ENCODE results near the gene FEM1A. TPM values are rescaled to one million over a fixed set of nuclear protein-coding genes. Genes with fewer than 3 reads are reported as not detected.
"Not testable (repeated sequence)": the region's sequence is repeated elsewhere in the genome, so short reads cannot be mapped to it uniquely, and the experiment has no call there.

Gene FEM1A
- total RNA-seq, 1 donor from 2014 or later, result 46.5 TPM

DNA sequence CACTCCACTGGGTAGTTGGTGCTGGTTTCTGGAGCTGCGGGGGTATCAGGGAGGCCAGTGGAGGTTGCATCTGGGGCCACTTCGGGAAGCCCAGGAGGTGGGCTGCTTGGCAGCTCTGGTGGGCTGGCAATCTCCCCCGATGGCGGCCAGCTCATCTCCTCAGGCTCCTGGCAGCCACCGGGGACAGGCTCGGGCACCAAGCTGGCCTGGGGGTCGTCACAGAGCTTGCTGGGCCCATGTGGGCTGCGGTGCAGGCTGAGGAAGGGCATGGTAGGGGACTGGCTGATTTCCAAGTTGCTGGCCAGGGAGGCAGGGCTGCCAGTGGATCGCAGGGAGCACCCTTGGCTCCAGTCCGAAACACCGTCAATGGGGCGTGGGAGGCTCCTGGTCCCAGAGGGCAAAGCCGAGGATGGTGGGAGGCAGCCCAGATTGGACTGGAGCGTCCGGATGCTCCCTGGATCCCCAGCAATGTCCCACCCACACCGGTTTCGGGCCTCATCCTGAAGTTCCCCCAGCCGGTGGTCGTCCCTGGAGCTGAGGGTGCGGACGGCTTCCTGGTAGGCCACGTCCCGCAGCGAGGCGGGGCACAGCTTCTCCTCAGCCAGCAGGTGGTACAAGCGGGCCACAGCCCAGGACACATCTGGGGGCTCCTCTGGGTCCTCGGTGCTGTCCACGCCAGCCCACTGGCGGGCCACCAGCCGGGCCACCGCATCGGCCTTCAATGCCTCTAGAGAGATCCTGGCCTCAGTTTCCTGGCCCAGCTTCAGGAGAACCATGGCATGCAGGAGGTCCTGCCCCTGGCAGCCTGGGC, 26.1 kb downstream of the FEM1A start:
- DNase-seq, result peak; percentile 27
- no peaks in the 10 kb centered on the region for H3K9me3 ChIP-seq (replicated peaks)
- no peaks in the 10 kb centered on the region for H3K27me3 ChIP-seq (ENCODE audit: low read depth)
- intact Hi-C loops (cut with micrococcal nuclease), result no loop called here
- no peak for TF ChIP-seq CTCF (IDR thresholded peaks at IDR 0.05; ENCODE audit: borderline replicate concordance)
- H3K27ac ChIP-seq (replicated peaks), result no peak overlapping the region
- peaks cover 24% of the 10 kb centered on the region for H3K36me3 ChIP-seq
- H3K4me3 ChIP-seq, result no peak overlapping the region
- peaks cover 30% of the 10 kb centered on the region for H3K4me1 ChIP-seq

DNA sequence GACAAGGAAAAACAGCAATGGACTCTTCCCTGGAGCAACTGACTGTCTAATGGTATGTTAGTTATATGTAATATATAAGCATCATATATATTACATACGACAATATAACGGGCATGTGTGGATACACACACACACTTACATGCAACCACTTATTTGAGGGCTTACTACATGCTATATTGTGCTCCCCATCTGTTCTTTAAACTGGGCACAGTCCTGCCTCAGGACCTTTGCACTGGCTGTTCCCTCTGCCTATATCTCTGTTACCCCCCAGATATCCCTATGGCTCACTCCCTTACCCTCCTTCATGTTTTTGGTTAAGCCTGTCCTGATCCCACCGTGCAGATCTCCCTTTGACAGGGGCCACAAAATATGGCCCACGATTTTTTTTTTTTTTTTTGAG, 29.7 kb downstream of the FEM1A start:
- peaks cover 9% of the 10 kb centered on the region for H3K4me1 ChIP-seq
- peaks cover 27% of the 10 kb centered on the region for H3K36me3 ChIP-seq
- DNase-seq, result no peak
- H3K27ac ChIP-seq (replicated peaks), result no peak overlapping the region
- TF ChIP-seq CTCF (IDR thresholded peaks at IDR 0.05; ENCODE audit: borderline replicate concordance), result no peak
- intact Hi-C loops (cut with micrococcal nuclease), result no loop called here
- no peak overlapping the region for H3K4me3 ChIP-seq
- no peaks in the 10 kb centered on the region for H3K9me3 ChIP-seq (replicated peaks)
- no peaks in the 10 kb centered on the region for H3K27me3 ChIP-seq (ENCODE audit: low read depth)

- intact Hi-C loops (cut with micrococcal nuclease), result not testable (repeated sequence)
- peaks cover 17% of the 10 kb centered on the region for H3K36me3 ChIP-seq
Measured at GRCh38 chr19:4822354-4822753, 30.8 kb downstream of the FEM1A start.

GRCh38 chr19:4823577-4823976, 32.0 kb downstream of the FEM1A start:
- H3K27ac ChIP-seq (replicated peaks), result no peak overlapping the region
- H3K4me1 ChIP-seq, result peaks cover 8% of the 10 kb centered on the region
- no peaks in the 10 kb centered on the region for H3K27me3 ChIP-seq (ENCODE audit: low read depth)
- H3K36me3 ChIP-seq, result peaks cover 7% of the 10 kb centered on the region
- H3K4me3 ChIP-seq, result no peak overlapping the region
- TF ChIP-seq CTCF (IDR thresholded peaks at IDR 0.05; ENCODE audit: borderline replicate concordance), result no peak
- no peaks in the 10 kb centered on the region for H3K9me3 ChIP-seq (replicated peaks)
- no peak for DNase-seq
- intact Hi-C loops (cut with micrococcal nuclease), result no loop called here

More at GRCh38 chr19:4822354-4822753, 30.8 kb downstream of the FEM1A start:
- not testable (repeated sequence) for H3K27me3 ChIP-seq (ENCODE audit: low read depth); DNase-seq; H3K4me3 ChIP-seq; H3K4me1 ChIP-seq; H3K27ac ChIP-seq (replicated peaks); H3K9me3 ChIP-seq (replicated peaks)

DNA sequence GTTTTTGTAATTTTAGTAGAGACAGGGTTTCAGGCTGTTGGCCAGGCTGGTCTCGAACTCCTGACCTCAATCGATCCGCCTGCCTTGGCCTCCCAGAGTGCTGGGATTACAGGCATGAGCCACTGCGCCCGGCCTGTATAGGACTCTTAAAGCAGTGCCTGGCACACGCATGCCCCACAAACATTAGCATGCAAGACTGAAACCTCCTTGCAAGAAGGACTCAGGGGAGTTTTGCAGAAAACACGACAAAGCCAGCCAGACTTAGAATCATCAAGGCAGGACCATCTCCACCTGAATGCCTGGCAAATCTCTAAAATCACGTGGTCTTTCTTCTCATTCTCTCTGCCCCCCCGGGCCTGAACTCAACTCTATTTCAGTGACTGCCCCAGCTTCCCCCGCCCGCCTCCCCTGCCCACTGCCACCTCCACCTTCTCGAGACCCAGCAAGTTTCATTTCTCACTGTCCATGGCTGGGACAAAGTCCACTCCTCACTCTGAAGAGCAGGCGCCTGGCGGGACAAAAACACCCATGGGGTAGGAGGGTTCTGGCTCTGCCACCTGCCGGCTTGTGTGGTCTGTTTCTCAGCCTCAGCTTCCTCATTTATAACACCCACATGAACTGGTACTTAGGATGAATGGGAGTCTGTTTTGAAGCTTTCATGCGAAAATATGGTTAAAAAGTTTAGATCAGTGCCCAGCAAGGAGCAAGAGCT, 37.6 kb downstream of the FEM1A start:
- Histone ChIP-seq H3K27me3 (ENCODE audit: low read depth) (no peaks in the 10 kb centered on the region), H3K27ac (replicated peaks) (peak overlapping the region; percentile 8), H3K36me3 (no peaks in the 10 kb centered on the region), H3K9me3 (replicated peaks) (no peaks in the 10 kb centered on the region), H3K4me3 (no peak overlapping the region), H3K4me1 (peaks cover 39% of the 10 kb centered on the region)
- TF ChIP-seq CTCF (IDR thresholded peaks at IDR 0.05; ENCODE audit: borderline replicate concordance), result no peak
- DNase-seq, result no peak
- intact Hi-C loops (cut with micrococcal nuclease), result no loop called here

GRCh38 chr19:4830332-4830731, 38.8 kb downstream of the FEM1A start:
- no peaks in the 10 kb centered on the region for H3K27me3 ChIP-seq (ENCODE audit: low read depth)
- peak overlapping the region; percentile 93 for H3K27ac ChIP-seq (replicated peaks)
- H3K4me1 ChIP-seq, result peaks cover 39% of the 10 kb centered on the region
- peak overlapping the region; percentile 97 for H3K4me3 ChIP-seq
- no peak for TF ChIP-seq CTCF (IDR thresholded peaks at IDR 0.05; ENCODE audit: borderline replicate concordance)
- intact Hi-C loops (cut with micrococcal nuclease), result no loop called here
- DNase-seq, result no peak
- H3K36me3 ChIP-seq, result no peaks in the 10 kb centered on the region
- H3K9me3 ChIP-seq (replicated peaks), result no peaks in the 10 kb centered on the region

All from left ventricle myocardium inferior (tissue), 1 donor.